HG02678 (cell line): ENCODE results near the gene C1orf105.
"Not testable (repeated sequence)": the region's sequence is repeated elsewhere in the genome, so short reads cannot be mapped to it uniquely, and the experiment has no call there.

Experiments used
- ATAC-seq: cut with Tn5 transposase; IDR thresholded peaks from one replicate; pipeline ENCODE4 v1.9.1; 2021; ENCODE audit warnings: mild to moderate bottlenecking, moderate library complexity; ENCODE audit not compliant: unreplicated experiment

The C1orf105 gene

GRCh38 chr1:172423336-172423735 is 2.9 kb downstream of the C1orf105 start:
- no peak for ATAC-seq

DNA sequence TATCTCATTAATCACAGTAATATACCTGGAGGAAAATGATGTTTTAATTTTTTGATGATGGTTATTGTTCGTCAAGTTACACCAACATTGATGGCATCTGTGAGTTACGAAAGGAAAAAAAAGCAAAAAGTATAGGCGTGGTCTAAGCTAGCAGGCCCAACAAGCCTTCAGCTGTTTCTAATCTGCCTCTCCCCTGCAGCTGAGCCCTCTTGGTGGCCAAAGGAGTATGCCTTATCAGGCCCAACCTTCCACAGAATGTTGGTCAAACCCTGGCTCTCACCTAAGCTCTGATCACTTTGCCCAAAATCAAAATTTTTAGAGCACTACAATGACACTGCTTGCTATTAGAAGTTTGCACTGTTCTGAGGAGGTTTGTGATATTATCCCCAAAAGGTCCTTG is 4.9 kb downstream of the C1orf105 start:
- ATAC-seq = no peak

- ATAC-seq = no peak
Observed at GRCh38 chr1:172427191-172427590, 6.7 kb downstream of the C1orf105 start.

GRCh38 chr1:172429331-172430127 is 9.0 kb downstream of the C1orf105 start:
- ATAC-seq = no peak

GRCh38 chr1:172430128-172430454 is 9.6 kb downstream of the C1orf105 start:
- no peak for ATAC-seq

- ATAC-seq = no peak
Observed at GRCh38 chr1:172431204-172431603, 10.7 kb downstream of the C1orf105 start.

DNA sequence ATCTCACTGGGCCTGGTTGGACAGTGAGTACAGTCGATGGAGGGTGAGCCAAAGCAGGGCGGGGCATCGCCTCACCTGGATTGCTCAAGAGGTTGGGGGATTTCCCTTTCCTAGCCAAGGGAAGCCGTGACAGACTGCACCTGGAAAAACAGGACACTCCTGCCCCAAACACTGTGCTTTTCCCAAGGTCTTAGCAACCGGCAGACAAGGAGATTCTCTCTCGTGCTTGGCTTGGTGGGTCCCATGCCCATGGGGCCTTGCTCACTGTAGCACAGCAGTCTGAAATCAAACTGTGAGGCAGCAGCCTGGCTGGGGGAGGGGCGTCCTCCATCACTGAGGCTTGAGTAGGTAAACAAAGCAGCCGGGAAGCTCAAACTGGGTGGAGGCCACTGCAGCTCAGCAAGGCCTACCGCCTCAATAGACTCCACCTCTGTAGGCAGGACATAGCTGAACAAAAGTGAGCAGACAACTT is 11.3 kb downstream of the C1orf105 start:
- ATAC-seq = no peak

DNA sequence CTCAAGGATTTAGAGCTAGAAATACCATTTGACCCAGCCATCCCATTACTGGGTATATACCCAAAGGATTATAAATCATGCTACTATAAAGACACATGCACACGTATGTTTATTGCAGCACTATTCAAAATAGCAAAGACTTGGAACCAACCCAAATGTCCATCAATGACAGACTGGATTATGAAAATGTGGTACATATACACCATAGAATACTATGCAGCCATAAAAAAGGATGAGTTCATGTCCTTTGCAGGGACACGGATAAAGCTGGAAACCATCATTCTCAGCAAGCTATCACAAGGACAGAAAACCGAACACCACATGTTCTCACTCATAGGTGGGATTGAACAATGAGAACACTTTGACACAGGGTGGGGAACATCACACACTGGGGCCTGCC is 16.7 kb downstream of the C1orf105 start:
- not testable (repeated sequence) for ATAC-seq

DNA sequence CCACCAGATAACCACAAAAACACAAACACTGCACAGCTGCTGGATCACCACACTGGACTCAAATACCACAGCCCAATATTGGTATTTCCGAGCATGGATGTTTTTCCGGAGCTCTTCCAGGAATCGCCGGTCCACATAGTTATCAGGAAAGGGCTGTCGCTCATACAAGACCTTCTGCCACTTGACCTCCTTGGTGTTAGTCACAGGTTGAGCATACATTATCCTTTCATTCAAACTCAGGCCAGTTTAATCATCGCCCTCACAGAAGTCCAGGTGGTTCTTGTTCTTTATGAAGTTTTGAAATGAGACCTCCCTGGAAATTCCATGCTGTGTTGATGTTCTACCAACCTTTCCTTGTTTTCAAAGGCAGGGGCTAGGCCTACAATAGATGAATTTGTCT is 21.9 kb downstream of the C1orf105 start:
- ATAC-seq = no peak

DNA sequence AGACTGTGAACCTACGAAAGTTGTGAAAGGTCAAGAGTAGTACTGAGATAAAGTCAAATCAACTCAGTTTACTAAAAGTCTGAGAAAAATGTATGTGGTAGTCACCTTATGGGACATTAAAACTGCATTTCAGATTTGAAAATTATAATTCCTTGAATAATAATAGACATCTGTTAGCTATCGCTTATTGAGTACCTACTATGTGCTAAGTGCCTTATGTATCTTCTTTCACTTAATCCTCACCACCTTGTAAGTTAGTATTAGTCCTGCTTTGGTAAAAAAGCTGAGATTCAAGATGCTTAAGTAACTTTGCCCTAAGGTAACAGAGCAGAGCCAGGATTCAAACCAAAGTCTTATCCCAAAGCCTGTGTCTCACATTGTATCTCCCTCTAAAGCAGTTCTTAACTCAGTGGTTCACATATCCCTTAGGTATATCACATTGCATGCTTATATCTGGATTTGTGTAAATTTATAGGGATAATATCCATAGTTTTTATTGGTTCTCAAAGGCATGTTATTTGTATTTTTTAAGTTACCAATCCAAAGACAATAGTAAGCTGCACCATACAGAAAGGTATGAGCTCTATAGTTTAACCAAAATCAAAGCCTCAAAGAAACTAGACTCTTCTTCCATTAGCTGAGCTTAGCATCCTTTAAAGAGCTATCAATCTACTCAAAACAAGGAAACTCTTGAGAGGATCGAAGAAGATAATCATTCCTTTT is 22.5 kb downstream of the C1orf105 start:
- ATAC-seq = no peak

- ATAC-seq = peak; percentile 99
Observed at GRCh38 chr1:172443666-172444453, 23.4 kb downstream of the C1orf105 start, which contains the start of gene PIGC. PIGC (minus strand) TSS chr1:172444069; CDS start chr1:172442622, 1,447 bp downstream.

DNA sequence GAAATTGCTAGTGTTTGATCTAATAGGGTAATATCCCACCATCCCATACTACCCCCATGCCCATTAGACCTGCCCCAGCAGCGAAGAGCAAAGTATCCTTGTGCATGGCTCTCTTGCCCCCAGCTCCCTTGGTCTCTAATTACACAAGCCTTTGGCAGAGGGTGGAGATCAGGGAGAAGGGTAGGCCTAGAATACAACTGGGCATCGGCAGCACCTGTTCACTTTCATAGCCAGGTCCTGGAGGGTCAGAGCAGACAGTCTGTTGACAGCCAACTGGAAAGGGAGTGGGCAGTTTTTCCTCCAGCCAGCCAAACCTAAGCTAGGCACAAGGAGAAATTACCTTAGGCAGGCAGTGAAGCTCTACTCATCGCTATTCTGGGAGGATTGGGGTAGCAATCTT is 26.1 kb downstream of the C1orf105 start:
- no peak for ATAC-seq

DNA sequence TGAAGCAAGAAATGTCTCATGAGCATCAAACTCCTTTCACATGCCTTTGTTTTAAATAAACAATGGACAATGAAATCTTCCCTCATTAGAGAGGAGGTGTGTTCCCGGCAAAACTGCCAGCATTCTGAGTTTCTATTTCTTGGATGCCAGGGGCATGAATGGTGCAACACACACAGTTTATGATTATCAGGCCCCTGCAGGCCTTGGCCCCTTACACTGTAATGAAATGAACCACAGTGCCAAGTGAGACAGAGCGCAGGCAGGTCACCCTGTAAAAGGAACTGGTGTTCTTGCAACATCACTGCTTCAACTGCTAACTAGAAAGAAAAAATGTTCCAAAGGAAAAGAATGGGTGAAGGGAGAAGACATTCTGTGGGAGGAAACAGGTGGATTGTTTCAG is 27.2 kb downstream of the C1orf105 start:
- ATAC-seq = no peak

DNA sequence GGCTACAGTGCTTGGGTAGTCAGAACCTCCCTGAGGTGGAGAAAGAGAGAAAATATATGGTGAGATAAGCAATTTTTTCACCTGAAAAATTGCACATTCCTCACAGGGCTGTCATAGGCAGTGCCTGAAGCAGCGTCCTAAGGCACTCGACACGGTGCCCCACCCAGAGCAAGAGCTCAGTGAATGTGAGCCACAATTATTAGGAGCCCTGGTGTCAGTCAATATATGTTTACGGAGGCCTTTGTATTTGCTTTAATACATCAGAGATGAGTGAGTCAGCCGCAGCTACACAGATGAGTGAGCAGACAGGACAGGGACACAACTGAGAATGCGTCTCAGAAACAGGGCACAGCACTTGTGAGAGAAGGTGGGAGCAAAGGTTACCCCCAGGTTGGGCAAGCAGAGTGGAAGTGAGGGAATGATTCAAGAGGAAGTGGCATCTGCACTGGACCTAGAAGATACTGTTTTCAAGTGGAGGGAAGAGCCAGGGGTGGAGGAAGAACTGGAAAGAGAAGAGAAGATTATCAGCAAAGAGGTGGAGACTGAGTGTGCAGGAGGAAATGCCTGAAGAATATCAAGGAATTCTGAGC is 28.6 kb downstream of the C1orf105 start:
- ATAC-seq = no peak

- peak; percentile 95 for ATAC-seq
Observed at GRCh38 chr1:172449585-172450523, 29.4 kb downstream of the C1orf105 start.

- ATAC-seq = no peak
Observed at GRCh38 chr1:172450524-172450885, 30.0 kb downstream of the C1orf105 start.

DNA sequence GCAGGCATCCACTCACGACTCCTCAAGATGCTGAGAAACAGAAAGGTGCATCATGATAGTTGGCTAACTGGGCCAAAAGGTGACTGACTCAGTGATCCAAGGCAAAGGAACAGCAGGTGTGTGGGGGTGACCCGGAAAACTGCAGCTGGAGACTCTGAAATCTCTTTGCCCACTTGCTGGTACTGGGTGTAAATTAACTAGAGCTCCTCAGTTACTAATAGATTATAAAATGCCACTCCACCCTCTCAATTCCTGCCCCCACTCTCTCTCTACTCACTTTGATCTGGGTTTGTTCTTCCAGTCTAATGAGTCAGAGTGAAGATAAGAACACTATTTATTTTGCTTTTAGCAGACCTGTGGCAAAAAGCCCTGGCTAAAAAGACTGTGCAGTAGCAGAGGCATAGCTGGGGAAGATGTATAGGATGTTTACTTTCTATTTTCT is 30.5 kb downstream of the C1orf105 start:
- ATAC-seq = no peak

DNA sequence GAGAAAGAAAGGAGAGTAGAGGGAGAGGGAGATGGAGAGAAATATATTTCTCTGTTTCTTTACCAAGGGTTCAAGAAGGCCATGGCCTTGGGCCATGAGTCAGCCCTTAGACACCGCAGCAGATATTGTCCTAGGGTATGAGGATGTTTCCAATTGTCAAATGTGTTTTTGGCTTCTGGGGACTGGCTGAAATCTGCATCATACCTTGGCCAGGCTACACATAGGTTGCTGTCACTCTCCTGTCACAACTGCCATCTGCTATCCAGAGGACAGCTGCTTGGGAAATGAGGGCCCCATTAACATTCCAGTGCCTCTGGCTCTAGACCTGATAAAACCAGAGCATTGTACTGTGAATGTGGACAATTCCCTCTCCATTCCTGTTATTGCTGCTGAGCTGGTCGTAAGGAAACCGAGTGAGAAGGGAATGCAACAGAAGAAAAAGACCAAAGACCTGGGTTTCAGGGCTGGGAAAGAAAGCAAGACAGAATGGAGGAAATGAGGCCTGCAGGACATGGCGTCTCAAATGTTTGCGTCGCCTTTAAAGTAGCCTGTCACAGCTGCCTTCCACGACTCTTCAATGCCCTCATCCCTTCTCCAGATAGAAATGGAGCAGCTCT is 32.2 kb downstream of the C1orf105 start:
- no peak for ATAC-seq

GRCh38 chr1:172453153-172453545 is 32.7 kb downstream of the C1orf105 start:
- ATAC-seq = no peak

- ATAC-seq = no peak
Observed at GRCh38 chr1:172453607-172454006, 33.1 kb downstream of the C1orf105 start.
